Uterus (tissue), 4 donors: ENCODE data around the gene CEP72. TPM values are rescaled to one million over a fixed set of nuclear protein-coding genes. Genes with fewer than 3 reads are reported as not detected.
A peak's percentile ranks its signal among the peaks of the same experiment; 100 is the strongest.

Experiments used
- DNase-seq, 2 donors: peaks; one replicate each; pipeline ENCODE4 v3.0.0-alpha.2; 2019 to 2020
- H3K27ac ChIP-seq, 2 donors: fragments of 200-600 bp; sonication (generic); 1 replicate in 1 of 2; 2 replicates in 1 of 2; pipeline ENCODE4 v1.5.1; 2016 to 2018
- H3K27me3 ChIP-seq, 2 donors: fragments of 200-600 bp; sonication (generic); one replicate each; pipeline ENCODE4 v1.5.1; 2018 to 2019; ENCODE audit warnings: control low read depth in 1 of 2
- H3K36me3 ChIP-seq, 2 donors: fragments of 200-600 bp; sonication (generic); one replicate each; pipeline ENCODE4 v1.5.1; 2019; ENCODE audit warnings: control low read depth in 1 of 2
- H3K4me1 ChIP-seq, 2 donors: fragments of 200-600 bp; sonication (generic); one replicate each; pipeline ENCODE4 v1.5.1; 2018 to 2019; ENCODE audit warnings: control low read depth in 1 of 2
- H3K4me3 ChIP-seq, 2 donors: fragments of 200-600 bp; sonication (generic); 1 replicate in 1 of 2; 2 replicates in 1 of 2; pipeline ENCODE4 v1.5.1; 2018 to 2019; ENCODE audit warnings: mild to moderate bottlenecking in 1 of 2
- H3K9me3 ChIP-seq, 2 donors: fragments of 200-600 bp; sonication (generic); one replicate each; pipeline ENCODE4 v1.5.1; 2019; ENCODE audit warnings: control low read depth in 1 of 2
- POLR2A ChIP-seq, 2 donors: fragments of 450-650 bp; IDR thresholded peaks; one replicate each; pipeline ENCODE4 v1.6.1; 2016; ENCODE audit warnings: antibody characterized with exemption in 2 of 2, mild to moderate bottlenecking in 1 of 2, moderate library complexity in 1 of 2
- intact Hi-C: fragments of 100-400 bp; cut with DNase I; formaldehyde crosslinking; loops from one replicate; pipeline ENCODE4 v1.15.1; 2023; ENCODE audit warnings: low total_unique reads
- total RNA-seq, 4 donors: library from RNA; depleted of rRNA in 3 of 4; stranded (reverse); fragments of >200 nt in 3 of 4; gene quantifications; one replicate each; pipeline versions ENCODE4 v1.1.0 to v1.2.4, GENCODE V29; 2014 to 2023
- TF ChIP-seq, protein P1 (sequence below), 4 experiments: fragments of 200-600 bp in 2 of 4; fragments of 450-650 bp in 2 of 4; sonication (generic) in 2 of 4; IDR thresholded peaks; one replicate each; pipeline ENCODE4 v1.5.1; 2016 to 2019; ENCODE audit warnings: antibody characterized with exemption in 4 of 4, mild to moderate bottlenecking in 2 of 4, moderate library complexity in 1 of 4
- donor health status: DM: yes; HTN: yes; CAD: no.

CEP72 gene
- total RNA-seq, 4 donors from 2014 or later = 0.26 to 11.9 (median 4.9) TPM

DNA sequence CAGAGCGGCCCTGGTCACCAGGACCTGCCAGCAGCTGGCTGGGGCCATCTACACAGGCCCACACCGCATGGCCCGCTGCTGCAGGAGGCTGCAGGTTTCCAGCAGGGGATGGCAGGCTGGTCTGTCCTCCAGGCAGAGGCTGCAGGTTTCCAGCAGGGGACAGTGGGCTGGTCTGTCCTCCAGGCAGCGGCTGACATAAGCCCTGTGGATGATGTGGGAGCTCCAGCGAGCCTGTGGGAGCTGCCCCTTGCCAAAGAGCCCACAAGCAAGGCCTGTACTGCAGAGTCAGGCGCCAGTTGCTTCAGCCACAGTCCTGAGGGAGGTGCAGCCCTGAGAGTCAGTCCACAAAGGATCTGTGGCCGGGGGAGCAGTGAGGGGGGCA lies 62.5 kb downstream of the CEP72 start:
- no peaks in the 10 kb centered on the region for H3K9me3 ChIP-seq
- no peak for TF ChIP-seq POLR2A (IDR thresholded peaks at IDR 0.05)
- TF ChIP-seq, protein P1, sequence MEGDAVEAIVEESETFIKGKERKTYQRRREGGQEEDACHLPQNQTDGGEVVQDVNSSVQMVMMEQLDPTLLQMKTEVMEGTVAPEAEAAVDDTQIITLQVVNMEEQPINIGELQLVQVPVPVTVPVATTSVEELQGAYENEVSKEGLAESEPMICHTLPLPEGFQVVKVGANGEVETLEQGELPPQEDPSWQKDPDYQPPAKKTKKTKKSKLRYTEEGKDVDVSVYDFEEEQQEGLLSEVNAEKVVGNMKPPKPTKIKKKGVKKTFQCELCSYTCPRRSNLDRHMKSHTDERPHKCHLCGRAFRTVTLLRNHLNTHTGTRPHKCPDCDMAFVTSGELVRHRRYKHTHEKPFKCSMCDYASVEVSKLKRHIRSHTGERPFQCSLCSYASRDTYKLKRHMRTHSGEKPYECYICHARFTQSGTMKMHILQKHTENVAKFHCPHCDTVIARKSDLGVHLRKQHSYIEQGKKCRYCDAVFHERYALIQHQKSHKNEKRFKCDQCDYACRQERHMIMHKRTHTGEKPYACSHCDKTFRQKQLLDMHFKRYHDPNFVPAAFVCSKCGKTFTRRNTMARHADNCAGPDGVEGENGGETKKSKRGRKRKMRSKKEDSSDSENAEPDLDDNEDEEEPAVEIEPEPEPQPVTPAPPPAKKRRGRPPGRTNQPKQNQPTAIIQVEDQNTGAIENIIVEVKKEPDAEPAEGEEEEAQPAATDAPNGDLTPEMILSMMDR (IDR thresholded peaks at IDR 0.05) = no peak
- DNase-seq = no peak
- no peaks in the 10 kb centered on the region for H3K36me3 ChIP-seq
- peaks cover 0 to 24% of the 10 kb centered on the region in 2 donors for H3K4me1 ChIP-seq
- no peak overlapping the region for H3K4me3 ChIP-seq
- H3K27me3 ChIP-seq = no peaks in the 10 kb centered on the region
- intact Hi-C loops = loop anchor here (10.0 kb wide), 1 partner anchor 230 kb away; no protein-coding TSS in a partner anchor
- no peak overlapping the region for H3K27ac ChIP-seq

DNA sequence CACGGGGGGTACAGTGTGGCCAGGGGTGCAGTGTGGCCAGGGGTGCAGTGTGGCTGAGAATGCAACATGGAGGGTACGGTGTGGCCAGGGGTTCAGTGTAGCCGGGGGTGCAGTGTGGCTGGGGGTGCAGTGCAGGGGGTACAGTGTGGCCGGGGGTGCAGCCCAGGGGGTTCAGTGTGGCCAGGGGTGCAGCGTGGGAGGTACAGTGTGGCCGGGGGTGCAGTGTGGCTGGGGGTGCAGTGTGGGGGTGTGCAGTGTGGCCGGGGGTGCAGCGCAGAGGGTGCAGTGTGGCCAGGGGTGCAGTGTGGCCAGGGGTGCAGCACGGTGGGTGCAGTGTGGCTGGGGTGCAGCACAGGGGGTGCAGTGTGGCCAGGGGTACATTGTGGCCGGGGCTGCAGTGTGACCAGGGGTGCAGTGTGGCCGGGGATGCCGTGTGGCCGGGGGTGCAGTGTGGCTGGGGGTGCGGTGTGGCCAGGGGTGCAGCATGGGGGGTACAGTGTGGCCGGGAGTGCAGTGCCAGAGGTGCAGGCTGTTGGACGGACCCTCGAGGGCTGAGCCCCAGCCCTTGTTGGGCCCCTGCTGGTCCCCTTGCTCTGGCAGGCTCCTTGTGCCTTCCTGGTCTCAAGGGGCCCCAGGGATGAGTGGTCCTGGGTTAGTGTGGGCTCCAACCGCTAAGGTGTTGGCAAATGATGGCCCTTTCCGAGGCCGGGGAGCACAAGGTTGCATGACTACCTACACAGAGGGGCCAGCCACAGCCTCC lies 63.2 kb downstream of the CEP72 start:
- intact Hi-C loops = loop anchor here (10.0 kb wide), 1 partner anchor 230 kb away; no protein-coding TSS in a partner anchor
- DNase-seq = peak; percentile 11 to 13
- Histone ChIP-seq H3K27me3 (no peaks in the 10 kb centered on the region), H3K4me3 (no peak overlapping the region), H3K4me1 (peaks cover 0 to 24% of the 10 kb centered on the region in 2 donors), H3K36me3 (no peaks in the 10 kb centered on the region), H3K27ac (no peak overlapping the region), H3K9me3 (no peaks in the 10 kb centered on the region)
- no peak for TF ChIP-seq POLR2A (IDR thresholded peaks at IDR 0.05)
- TF ChIP-seq, protein P1 (IDR thresholded peaks at IDR 0.05) = no peak

DNA sequence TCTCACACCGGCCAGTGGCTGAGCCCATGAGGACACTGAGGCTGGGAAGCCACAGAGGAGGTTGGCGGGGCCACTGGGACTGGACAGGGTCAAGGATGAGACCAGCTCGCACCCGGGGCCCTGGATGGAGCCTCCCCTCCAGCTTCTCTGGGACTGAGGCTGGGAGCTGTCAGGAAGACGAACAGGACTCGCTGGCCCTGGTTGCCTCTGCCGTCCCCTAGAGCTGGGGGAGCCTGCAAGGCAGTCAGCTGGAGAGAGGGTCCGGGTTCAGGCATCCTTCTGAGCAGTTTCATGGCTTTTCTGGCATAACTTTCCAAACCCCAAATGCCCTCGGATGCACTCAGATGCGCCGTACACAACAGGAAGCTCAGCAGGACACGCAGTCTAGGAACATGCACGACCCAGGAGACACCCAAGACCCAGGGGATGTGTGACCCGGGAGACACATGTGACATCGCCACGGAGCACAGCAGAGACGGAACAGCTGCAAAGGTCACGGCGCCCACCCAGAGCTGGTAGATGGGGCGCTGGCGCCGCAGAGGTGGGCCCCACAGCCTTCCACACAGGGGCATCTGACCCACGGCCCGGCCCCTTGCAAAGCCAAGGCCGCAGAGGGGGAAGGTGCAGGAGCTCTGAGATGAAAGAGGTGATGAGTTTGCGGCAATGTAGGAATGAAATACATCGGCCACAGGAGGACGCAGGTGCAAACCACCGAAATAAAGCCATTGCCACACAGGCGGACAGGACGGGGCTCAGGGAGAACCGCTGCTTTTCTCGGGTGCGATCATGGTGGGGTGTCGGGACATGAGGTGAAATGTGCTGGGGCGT lies 63.9 kb downstream of the CEP72 start:
- no peaks in the 10 kb centered on the region for H3K27me3 ChIP-seq
- H3K4me1 ChIP-seq = peaks cover 0 to 24% of the 10 kb centered on the region in 2 donors
- TF ChIP-seq POLR2A (IDR thresholded peaks at IDR 0.05) = no peak
- TF ChIP-seq, protein P1 (IDR thresholded peaks at IDR 0.05) = no peak
- DNase-seq = peak; percentile 9 to 12
- intact Hi-C loops = loop anchor here (10.0 kb wide), 1 partner anchor 229 kb away; no protein-coding TSS in a partner anchor
- H3K27ac ChIP-seq = no peak overlapping the region
- no peaks in the 10 kb centered on the region for H3K9me3 ChIP-seq
- H3K4me3 ChIP-seq = no peak overlapping the region
- H3K36me3 ChIP-seq = no peaks in the 10 kb centered on the region

DNA sequence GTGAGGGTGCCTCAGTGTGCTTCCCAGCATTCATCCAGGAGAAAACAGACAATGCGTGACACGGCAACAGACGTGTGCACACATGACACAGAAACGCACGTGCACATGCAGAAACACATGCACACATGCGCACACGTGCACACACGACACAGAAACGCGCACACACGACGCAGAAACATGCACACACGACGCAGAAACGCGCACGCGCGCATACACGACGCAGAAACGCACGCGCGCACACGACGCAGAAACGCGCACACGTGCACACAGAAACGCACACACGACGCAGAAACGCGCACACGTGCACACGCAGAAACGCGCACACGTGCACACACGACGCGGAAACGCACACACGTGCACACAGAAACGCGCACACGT lies 64.5 kb downstream of the CEP72 start:
- Histone ChIP-seq H3K9me3 (no peaks in the 10 kb centered on the region), H3K4me1 (peaks cover 0 to 24% of the 10 kb centered on the region in 2 donors), H3K27ac (no peak overlapping the region), H3K36me3 (no peaks in the 10 kb centered on the region), H3K27me3 (no peaks in the 10 kb centered on the region), H3K4me3 (no peak overlapping the region)
- no peak for TF ChIP-seq POLR2A (IDR thresholded peaks at IDR 0.05)
- TF ChIP-seq, protein P1 (IDR thresholded peaks at IDR 0.05) = no peak
- no peak for DNase-seq
- intact Hi-C loops = loop anchor here (10.0 kb wide), 1 partner anchor 228 kb away; no protein-coding TSS in a partner anchor
